ENCODE results near the gene CHRND.

Gene CHRND

DNA sequence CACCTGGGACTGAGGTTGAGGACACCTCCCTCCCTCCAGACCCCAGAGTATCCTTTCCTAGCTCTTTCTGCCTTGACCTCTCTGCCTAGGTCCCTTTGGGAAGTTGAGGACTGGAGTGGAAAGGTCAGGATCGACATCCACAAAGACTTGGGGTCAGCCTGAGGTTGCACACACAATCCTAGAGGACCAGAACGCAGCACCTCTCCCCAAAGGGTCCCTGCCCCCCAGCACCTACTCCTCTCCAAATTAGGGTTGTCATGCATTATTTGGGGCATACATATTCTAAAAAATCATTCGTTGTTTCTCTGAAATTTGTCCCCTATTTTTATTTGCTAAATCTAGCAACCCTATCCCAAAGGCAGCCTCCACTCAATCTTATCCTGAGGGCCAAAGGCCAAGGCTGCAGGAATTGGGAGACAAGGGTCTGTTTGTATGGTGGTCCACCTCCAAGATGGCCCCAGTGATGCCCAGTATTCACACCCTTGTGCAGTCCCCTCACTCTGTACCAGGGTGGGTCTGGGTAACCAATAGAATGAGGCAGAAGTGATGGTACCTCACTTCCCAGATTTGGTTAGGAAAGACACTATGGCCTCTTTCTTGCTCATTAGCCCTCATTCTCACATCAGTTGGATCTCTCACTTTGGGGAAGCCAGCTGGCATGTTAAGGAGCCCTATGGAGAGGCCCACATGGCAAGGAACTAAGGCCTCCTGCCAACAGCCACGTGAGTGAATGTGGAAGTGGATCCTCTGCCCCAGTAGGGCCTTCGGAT, 10.0 kb downstream of the CHRND start:
- Mint-ChIP-seq H3K27me3 (peaks cover 29% of the 10 kb centered on the region), H3K4me3 (no peak overlapping the region), H3K36me3 (ENCODE audit: low read depth) (no peaks in the 10 kb centered on the region), H3K4me1 (ENCODE audit: low read depth) (no peaks in the 10 kb centered on the region), H3K27ac (no peak overlapping the region), H3K9me3 (no peaks in the 10 kb centered on the region)
- no peak for DNase-seq

DNA sequence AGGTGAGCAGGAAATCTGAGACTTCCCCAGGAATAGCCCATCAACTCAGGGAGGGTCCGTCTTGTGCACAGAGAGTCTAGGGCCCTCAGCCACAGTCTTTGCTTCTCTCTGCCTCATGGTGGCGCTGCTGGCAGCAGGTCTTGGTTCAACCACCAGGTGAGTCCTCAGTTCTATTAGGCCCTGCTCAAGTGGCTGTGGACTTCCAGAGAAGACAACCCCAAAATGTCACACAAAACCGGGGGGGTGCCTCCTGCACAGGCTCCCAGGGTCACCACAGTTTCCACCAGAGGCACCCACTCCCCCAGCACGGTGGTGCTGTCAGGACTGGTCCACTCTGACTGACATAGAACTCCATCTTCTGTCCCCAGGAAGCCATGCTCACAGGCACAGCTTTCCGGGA, 11.1 kb downstream of the CHRND start:
- Mint-ChIP-seq H3K9me3 (no peaks in the 10 kb centered on the region), H3K27me3 (peaks cover 25% of the 10 kb centered on the region), H3K27ac (no peak overlapping the region), H3K4me1 (ENCODE audit: low read depth) (no peaks in the 10 kb centered on the region), H3K36me3 (ENCODE audit: low read depth) (no peaks in the 10 kb centered on the region), H3K4me3 (no peak overlapping the region)
- no peak for DNase-seq

DNA sequence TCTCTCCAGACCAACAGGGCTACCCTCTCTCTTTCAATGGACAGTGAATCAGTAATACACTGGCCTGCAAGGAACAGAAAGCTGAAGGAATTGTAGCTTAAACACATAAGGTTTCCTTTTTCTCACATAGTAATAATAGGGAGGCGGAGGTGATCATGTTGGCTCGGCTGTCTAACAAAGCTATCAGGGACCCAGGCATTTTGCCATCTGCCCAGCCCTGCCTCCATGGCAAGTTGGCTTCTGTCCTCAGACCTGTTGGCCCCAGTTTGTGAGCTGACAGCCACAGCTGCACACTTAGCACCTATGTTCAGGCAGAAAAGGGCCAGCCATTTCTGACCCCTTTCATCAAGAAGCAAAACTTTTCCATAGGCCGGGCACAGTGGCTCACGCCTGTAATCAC, 11.5 kb downstream of the CHRND start:
- H3K27ac Mint-ChIP-seq: no peak overlapping the region
- no peak for DNase-seq
- H3K9me3 Mint-ChIP-seq: no peaks in the 10 kb centered on the region
- H3K27me3 Mint-ChIP-seq: peaks cover 24% of the 10 kb centered on the region
- no peak overlapping the region for H3K4me3 Mint-ChIP-seq
- peaks cover under 1% of the 10 kb centered on the region for H3K4me1 Mint-ChIP-seq (ENCODE audit: low read depth)
- no peaks in the 10 kb centered on the region for H3K36me3 Mint-ChIP-seq (ENCODE audit: low read depth)

GRCh38 chr2:232538671-232539070, 12.7 kb downstream of the CHRND start:
- no peak overlapping the region for H3K4me3 Mint-ChIP-seq
- peaks cover 22% of the 10 kb centered on the region for H3K27me3 Mint-ChIP-seq
- no peak overlapping the region for H3K27ac Mint-ChIP-seq
- H3K4me1 Mint-ChIP-seq (ENCODE audit: low read depth): peaks cover 4% of the 10 kb centered on the region
- no peak for DNase-seq
- no peaks in the 10 kb centered on the region for H3K9me3 Mint-ChIP-seq
- H3K36me3 Mint-ChIP-seq (ENCODE audit: low read depth): peaks cover 2% of the 10 kb centered on the region

DNA sequence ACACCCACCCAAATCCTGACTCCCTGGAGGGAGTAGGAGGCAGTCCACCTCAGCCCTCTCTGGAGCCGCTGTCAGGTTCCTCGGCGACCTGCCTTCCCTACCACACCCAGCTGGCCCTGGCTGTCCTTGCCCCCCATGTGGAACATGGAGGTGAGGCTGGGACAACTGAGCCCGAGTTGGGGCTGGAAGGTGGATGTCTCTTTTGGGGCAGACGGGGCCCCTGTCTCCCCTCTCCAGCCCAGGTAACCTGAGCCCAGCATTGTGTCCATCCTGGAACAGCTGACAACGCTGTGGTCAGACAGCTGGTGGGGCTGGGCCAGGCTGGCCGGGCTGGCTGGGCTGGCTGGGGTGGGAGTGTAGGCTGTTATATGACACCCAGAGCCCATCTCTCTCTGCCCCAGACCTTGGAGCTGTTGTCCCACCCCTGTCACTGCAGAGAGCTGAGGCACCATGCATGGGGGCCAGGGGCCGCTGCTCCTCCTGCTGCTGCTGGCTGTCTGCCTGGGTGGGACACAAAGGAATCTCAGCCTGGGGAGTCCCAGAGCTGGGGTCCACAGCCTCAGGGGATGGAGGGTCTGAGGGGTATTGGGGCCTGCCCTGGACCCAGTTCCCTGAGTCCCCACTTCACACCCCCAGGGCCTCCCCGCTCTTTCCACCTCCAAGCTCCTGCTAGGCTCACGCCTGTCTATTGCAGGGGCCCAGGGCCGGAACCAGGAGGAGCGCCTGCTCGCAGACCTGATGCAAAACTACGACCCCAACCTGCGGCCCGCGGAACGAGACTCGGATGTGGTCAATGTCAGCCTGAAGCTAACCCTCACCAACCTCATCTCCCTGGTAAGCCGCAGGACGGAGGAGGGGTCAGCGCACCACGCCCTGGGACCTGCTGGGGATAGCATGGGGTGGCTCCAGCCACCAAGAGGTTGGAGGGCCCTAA, 13.6 kb downstream of the CHRND start, which contains the start of gene CHRNG:
Gene CHRNG, plus strand, starts transcription at position 395 of the 934 bp plus-strand sequence. Its CDS starts 56 bp downstream, at position 451.
- peaks cover 8% of the 10 kb centered on the region for H3K36me3 Mint-ChIP-seq (ENCODE audit: low read depth)
- no peak within 1 kb of the TSS for H3K27ac Mint-ChIP-seq
- H3K4me3 Mint-ChIP-seq: no peak within 1 kb of the TSS
- DNase-seq: no peak
- H3K9me3 Mint-ChIP-seq: no peaks in the 10 kb centered on the region
- H3K4me1 Mint-ChIP-seq (ENCODE audit: low read depth): peaks cover 4% of the 10 kb centered on the region
- H3K27me3 Mint-ChIP-seq: peaks cover 19% of the 10 kb centered on the region

DNA sequence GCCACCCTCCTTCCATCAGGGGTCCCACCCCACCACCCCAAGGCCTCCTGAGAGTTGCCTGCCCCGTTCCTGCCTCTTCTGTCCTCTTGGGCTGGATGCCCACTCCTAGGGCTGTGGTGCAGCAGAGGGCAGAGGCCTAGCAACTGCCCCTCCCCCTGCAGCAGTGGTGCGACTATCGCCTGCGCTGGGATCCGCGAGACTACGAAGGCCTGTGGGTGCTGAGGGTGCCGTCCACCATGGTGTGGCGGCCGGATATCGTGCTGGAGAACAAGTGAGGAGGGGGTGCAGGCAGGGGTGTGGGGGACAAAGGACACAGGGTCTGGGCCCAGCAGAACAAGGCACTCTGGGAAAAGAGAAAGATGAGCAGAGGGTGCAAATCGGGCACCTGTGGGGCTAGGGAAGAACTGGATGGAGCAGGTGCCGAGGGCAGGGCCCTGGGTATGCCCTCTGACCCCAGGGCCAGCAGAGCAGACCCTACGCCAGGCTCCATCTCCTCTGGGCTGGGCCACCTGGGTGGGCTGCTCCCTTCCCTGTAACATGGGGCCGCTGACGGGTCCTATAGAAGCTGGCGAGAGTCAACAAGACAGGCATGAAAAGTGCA, 14.6 kb downstream of the CHRND start:
- H3K4me3 Mint-ChIP-seq: no peak overlapping the region
- peaks cover 19% of the 10 kb centered on the region for H3K27me3 Mint-ChIP-seq
- no peaks in the 10 kb centered on the region for H3K9me3 Mint-ChIP-seq
- DNase-seq: no peak
- H3K36me3 Mint-ChIP-seq (ENCODE audit: low read depth): peaks cover 16% of the 10 kb centered on the region
- peaks cover 5% of the 10 kb centered on the region for H3K4me1 Mint-ChIP-seq (ENCODE audit: low read depth)
- H3K27ac Mint-ChIP-seq: no peak overlapping the region

DNA sequence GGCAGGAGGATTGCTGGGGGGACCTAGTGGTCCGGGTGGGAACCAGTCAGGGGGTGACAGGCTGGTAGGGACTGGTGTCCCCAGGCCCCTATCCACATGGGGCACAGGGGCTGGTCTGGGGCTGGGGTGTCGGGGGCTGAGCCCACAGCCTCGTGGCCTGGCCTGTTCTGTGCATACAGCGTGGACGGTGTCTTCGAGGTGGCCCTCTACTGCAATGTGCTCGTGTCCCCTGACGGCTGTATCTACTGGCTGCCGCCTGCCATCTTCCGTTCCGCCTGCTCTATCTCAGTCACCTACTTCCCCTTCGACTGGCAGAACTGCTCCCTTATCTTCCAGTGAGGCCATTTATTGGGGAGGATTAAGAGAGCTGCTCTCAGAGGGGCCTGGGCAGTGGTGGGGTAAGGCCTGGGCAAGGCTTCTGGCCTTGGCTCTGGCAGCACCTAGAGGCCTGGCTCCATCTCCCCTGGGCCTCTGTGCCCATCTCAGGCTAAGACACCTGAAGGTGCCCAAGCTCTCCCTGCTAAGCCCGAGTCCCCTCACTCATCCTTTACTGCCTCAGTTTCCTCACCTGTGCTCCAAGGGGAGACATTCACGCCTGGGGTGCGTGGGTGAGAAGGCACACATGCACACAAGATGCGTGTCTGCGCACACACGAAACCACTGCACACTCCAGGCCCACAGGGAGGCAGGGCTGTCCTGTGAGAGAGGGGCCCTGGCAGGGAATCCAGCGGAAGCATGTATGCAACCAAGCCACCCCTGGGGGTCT, 15.4 kb downstream of the CHRND start:
- Mint-ChIP-seq H3K27me3 (peaks cover 17% of the 10 kb centered on the region), H3K4me1 (ENCODE audit: low read depth) (peaks cover 11% of the 10 kb centered on the region), H3K36me3 (ENCODE audit: low read depth) (peaks cover 24% of the 10 kb centered on the region), H3K4me3 (no peak overlapping the region), H3K9me3 (no peaks in the 10 kb centered on the region), H3K27ac (no peak overlapping the region)
- DNase-seq: no peak

DNA sequence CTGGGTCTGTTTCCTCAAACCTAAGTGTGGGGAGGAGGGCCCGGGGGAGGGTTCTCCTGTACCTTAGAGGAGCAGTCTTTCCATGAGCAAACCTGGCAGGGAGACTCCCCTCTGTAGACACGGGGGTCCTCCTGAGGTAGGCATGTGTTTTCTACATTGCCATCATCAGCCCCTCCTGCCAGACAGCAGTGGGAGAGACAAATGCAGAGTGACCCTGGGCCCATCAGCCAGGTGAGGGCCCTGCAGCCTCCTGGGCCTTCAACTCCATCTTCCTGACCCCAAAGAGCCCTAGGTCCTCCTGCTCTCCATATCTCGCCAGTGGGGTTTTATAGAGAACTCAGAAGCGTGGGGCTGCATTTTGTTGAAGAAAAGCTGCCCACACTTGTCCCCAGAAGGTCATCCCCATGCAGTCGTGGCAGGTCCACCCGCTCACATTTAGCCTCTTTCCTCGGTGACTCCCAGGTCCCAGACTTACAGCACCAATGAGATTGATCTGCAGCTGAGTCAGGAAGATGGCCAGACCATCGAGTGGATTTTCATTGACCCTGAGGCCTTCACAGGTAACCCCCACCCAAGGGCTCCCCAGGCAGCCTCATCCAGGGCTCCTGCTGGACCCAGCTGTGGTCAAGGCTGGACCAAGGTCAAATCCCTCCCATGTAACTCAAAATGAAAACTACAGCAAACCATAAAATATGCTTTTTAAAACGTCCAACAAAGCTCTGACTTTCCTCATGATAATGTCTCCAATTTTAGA, 16.2 kb downstream of the CHRND start:
- no peak for DNase-seq
- no peaks in the 10 kb centered on the region for H3K9me3 Mint-ChIP-seq
- peaks cover 32% of the 10 kb centered on the region for H3K36me3 Mint-ChIP-seq (ENCODE audit: low read depth)
- H3K27ac Mint-ChIP-seq: no peak overlapping the region
- no peak overlapping the region for H3K4me3 Mint-ChIP-seq
- peaks cover 16% of the 10 kb centered on the region for H3K4me1 Mint-ChIP-seq (ENCODE audit: low read depth)
- H3K27me3 Mint-ChIP-seq: peaks cover 9% of the 10 kb centered on the region

GRCh38 chr2:232542715-232543467, 16.9 kb downstream of the CHRND start:
- Mint-ChIP-seq H3K4me3 (no peak overlapping the region), H3K4me1 (ENCODE audit: low read depth) (peaks cover 23% of the 10 kb centered on the region), H3K36me3 (ENCODE audit: low read depth) (peaks cover 40% of the 10 kb centered on the region), H3K27me3 (peaks cover 5% of the 10 kb centered on the region), H3K27ac (no peak overlapping the region), H3K9me3 (no peaks in the 10 kb centered on the region)
- DNase-seq: no peak

- Mint-ChIP-seq H3K4me1 (ENCODE audit: low read depth) (peaks cover 29% of the 10 kb centered on the region), H3K27me3 (peaks cover under 1% of the 10 kb centered on the region), H3K9me3 (peaks cover 1% of the 10 kb centered on the region), H3K27ac (no peak overlapping the region), H3K36me3 (ENCODE audit: low read depth) (peaks cover 46% of the 10 kb centered on the region), H3K4me3 (no peak overlapping the region)
- DNase-seq: no peak
Measured at GRCh38 chr2:232543491-232543890, 17.5 kb downstream of the CHRND start.

DNA sequence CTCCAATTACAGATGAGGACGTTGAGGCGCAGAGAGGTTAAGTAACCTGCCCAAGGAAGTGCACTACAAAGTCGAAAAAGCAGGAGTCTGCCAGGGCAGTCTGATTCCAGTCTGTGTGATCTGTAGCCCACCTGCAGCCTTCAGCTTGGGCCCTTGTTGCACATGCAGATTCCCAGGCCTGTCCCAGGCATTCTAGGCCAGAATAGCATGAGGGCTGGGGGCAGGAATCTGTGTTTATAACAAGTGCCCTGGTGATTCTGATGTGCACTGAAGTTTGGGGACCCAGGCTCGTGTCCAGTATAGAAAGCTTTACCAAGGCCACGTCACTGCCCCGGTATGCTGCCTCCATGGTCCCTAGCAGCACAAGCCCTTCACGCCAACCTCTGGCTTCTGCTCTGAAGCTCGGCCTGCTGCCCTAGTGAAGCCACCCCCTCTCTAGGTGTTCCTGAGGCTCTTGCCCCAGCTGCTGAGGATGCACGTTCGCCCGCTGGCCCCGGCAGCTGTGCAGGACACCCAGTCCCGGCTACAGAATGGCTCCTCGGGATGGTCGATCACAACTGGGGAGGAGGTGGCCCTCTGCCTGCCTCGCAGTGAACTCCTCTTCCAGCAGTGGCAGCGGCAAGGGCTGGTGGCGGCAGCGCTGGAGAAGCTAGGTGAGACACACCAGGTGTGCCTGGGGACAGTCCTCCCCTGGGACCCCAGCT, 18.1 kb downstream of the CHRND start:
- H3K36me3 Mint-ChIP-seq (ENCODE audit: low read depth): peaks cover 52% of the 10 kb centered on the region
- H3K4me3 Mint-ChIP-seq: no peak overlapping the region
- no peaks in the 10 kb centered on the region for H3K27me3 Mint-ChIP-seq
- H3K27ac Mint-ChIP-seq: peak overlapping the region; percentile 40
- H3K4me1 Mint-ChIP-seq (ENCODE audit: low read depth): peaks cover 35% of the 10 kb centered on the region
- H3K9me3 Mint-ChIP-seq: peaks cover 3% of the 10 kb centered on the region
- DNase-seq: no peak

DNA sequence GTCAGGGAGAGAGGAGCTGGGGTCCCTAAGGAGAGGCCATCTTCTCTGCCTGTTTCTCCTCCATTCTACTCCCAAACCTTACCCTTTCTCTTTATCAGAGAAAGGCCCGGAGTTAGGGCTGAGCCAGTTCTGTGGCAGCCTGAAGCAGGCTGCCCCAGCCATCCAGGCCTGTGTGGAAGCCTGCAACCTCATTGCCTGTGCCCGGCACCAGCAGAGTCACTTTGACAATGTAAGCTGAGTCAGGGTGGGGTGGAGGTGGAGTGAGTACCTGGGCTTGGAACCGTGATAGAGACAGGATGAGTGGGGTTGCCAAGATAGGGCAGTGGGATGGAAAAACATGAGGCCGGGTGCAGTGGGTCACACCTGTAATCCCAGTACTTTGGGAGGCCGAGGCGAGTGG, 18.7 kb downstream of the CHRND start:
- H3K4me3 Mint-ChIP-seq: no peak overlapping the region
- peaks cover 41% of the 10 kb centered on the region for H3K4me1 Mint-ChIP-seq (ENCODE audit: low read depth)
- peaks cover 57% of the 10 kb centered on the region for H3K36me3 Mint-ChIP-seq (ENCODE audit: low read depth)
- peak overlapping the region; percentile 40 for H3K27ac Mint-ChIP-seq
- no peak for DNase-seq
- no peaks in the 10 kb centered on the region for H3K27me3 Mint-ChIP-seq
- H3K9me3 Mint-ChIP-seq: peaks cover 3% of the 10 kb centered on the region
